Stimulated activated CD4-positive, alpha-beta T cell treated with anti-CD3 and anti-CD28 coated beads, Interleukin-4, amount 100 ng/mL, for 4 hours (primary cell): ENCODE results near the gene SLC26A2.
"Not testable (repeated sequence)": the region's sequence is repeated elsewhere in the genome, so short reads cannot be mapped to it uniquely, and the experiment has no call there.

Experiments used
- DNase-seq, 2 experiments: peaks; one replicate each; pipeline ENCODE4 v3.0.0-alpha.2; 2020

The SLC26A2 gene

DNA sequence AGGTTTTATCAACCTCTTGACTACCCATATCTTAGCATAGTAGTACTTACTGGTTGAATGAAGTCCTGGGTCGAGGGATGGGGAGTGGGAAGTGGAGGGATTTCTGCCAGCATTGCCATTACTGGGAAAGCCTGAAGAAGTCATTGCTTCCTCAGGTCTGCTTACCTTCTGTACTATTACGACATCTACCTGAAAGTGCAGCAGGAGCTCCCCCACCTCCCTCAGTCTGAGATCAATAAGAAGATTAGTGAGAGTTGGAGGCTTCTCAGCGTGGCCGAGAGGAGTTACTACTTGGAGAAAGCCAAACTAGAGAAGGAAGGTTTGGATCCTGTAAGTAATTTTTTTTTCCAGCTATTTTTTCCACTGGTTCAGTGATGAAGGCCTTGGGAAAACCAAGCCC is 45.8 kb downstream of the SLC26A2 start:
- no peak for DNase-seq

DNA sequence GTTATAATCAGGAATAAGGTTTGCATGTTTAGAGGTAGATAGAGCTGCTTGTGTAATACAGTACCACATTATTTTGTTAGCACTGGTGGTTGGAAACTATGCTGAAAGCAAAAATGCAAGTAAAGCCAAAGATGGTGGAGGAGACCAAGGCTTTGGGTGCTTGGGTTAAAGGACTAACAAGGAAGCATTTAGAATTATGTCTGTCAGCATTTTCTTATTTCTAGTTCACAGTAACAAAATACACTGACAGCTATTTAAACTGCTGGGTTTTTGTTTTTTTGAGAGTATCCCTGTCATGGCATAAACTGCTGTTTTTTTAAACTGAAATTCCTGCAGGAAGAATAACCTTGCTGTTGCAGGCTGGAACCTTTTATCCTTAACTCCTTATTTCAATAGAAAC is 46.5 kb downstream of the SLC26A2 start:
- no peak for DNase-seq

DNA sequence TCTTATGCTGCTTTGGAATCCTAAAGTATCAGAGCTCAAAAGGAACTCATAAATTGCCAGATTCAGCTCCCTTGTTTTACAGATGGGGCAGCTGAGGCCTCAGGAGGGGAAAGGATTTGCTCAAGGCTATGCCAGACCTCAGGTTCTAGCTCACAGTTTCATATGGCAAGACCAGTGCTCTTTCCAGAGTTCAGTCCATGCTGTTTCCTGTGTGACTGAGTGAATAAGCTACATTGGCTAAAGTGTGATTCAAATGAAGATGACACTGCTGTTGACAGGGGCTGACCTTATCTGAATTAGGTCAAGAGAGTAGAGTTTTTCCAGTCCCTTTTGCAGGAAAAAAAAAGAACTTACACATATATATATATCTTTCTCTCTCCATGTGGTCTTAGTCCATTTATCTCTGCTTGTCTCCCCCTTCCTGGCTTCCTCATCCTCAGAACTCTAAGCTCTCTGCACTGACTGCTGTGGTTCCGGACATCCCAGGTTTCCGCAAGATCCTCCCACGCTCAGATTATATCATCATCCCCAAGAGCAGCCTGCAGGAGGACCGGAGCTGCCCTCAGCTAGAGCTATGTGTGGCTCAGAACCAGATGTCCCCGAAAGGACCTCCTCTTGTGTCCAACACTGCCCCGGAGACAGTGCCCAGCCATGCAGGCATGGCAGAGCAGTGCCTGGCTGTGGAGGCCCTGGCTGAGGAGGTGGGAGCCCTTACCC is 49.3 kb downstream of the SLC26A2 start:
- no peak for DNase-seq

DNA sequence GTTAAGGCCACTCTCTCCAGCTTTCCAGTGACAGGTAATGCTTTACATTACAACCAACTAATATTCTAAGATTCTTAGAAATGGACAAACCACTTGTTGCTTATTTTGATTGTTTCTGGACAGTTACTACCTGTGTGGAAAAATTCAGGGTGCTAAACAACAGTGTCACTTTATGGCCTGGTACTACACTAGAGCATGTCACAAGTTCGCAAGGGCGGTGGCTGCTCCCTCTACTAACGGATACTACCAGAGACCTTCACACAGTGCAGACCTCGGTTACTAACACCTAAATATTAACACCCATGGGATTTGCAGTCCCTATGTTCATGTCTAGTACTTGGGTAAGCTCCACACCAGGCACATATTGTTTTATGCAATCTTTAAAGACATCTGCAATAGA is 53.4 kb downstream of the SLC26A2 start:
- DNase-seq = no peak

DNA sequence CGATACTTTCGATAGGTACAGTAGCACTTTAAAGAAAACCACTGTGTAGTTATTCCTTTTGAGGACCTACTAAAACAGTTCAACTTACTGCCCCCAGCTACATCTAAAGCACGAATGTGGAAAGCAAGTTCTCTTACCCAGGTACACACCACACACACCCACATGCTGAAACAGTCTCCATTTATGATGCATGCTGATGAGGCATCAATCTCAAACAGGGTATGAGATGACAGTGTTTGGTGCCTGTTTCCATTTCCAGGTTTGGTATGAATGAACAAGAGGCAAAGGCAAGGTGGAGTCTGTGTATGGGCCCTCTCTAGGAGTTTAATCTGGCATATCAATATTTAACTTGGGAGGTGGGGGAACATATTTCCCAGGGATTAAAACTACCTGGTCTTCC is 53.9 kb downstream of the SLC26A2 start:
- no peak for DNase-seq

DNA sequence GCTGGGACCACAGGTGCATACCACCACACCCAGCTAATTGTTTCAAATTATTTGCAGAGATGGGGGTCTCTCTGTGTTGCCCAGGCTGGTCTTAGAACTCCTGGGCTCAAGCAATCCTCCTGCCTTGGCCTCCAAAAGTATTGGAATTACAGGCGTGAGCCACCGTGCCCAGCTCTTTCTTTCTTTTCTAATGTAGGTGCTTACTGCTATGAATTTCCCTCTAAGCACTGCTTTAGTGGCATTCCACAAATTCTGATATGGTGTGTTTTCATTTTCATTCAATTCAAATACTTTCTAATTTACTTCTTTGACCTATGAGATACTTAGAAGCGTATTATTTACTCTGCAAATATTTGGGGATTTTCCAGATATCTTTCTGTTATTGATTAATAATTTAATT is 54.9 kb downstream of the SLC26A2 start:
- no peak for DNase-seq

DNA sequence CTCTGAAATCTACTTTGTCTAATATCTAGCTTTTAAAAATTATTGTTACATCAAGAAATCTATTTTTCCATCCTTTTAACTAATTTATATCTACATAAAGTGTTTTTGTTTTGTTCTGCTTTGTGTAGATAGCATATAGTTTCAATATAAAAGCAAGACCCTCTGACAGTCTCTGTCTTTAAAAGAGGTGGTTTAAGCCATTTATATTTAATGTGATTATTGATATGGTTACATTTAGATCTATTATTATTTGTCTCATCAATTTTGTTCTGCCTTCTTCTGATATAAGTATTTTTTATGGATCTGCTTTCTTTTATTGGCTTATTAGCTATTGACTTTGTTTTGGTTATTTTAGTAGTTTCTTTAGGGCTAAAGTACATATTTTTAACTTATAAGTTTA is 56.0 kb downstream of the SLC26A2 start:
- DNase-seq = no peak

DNA sequence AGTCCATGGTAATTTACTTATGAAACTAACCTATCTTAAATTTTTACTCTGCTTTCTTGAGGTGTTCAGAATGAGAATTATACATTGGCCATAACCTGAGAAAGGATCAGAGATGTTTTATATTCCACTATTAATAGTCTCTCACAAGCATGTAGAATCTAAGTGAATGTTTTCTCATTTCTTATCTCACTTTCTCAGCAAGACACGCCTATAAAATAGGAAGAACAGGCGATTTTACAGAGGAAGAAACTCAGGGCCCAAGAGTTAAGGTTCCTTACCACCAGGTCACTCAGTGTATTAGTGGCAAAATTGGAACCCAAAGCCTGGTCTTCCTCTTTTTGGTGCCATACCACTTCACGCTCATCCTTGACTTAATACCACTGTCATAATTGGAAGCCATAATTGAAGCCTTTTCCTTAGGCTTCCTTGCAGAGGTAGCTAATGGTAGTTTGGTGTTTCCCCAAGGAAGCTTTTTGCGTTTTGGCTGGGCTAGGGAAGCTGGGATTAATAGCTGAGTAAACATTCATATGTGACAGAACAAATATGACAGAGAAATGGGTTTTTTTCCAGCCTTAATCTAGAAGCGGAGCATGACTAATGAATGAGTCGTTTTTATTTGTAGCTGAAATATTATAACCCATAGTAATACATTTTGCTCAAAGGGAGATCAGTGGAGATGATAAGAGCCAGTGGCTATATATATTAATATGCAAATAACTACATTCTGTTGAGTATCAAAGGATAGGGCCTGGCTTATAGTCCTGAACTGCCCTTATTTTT is 56.9 kb downstream of the SLC26A2 start:
- DNase-seq = no peak

DNA sequence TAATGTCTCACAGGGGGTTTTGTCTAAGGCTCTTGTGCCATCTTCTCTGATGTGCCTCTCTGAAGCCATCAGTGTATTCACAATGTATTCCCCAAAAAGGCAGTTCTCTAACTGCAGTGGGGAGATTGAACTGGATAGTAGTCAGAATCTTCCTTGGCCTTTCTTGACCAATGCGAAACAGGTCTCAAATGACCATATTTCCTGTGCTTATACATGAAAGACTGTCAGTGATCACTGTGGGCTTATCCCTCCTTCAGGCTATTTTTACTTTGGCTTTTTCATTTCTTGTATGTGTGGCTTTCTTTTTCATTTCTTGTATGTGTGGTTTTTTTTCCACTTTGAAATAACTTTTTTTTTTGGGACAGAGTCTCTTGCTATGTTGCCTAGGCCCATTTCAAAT is 59.7 kb downstream of the SLC26A2 start:
- no peak for DNase-seq

DNA sequence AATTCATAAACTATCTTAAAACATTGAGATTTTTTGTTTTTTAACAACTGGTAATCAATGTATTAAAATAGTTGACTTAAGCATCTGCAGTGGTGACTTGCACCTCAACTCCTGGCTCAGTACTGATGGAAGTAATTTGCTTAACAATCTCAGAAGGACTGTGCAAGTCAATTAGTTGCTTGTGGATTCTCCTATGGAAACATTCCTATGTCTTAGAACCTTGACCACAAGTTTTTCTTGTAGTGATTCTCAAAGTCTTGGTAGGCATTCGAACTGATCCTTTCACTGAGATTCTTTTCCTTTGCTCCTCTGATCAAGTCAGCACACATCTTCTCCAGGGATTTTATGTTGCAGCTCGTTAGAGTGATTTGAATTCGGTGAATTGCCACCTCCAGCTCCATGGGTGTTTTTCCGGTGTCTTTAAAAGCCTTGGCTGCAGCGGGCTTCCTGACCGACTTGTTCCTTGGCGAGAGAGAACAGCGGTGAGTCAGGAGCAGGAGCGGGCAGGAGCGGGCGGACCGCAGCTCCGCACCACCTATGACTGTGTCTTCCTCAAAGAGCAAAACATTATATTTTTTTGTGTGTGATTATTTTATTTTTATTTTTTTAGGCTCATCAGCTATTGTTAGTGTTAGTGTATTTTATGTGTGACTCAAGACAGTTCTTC is 61.1 kb downstream of the SLC26A2 start:
- DNase-seq = no peak

DNA sequence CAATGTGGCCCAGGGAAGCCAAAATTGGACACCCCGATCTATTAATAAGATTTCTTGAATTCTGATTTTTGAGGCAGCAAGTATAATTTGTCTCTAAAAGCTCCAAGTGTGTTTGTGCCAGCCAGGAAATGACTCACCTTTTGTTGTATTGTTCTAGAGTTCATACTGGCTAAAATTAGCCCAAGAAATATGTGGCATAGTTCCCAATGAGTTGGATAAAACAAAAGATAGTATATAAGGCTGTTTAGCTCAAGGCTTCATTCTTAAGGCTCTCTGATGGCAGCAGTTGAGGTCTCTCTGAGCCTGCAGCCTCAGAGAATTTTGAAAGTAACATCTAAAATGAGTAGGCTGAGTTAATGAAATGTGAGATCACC is 61.6 kb downstream of the SLC26A2 start:
- no peak for DNase-seq

DNA sequence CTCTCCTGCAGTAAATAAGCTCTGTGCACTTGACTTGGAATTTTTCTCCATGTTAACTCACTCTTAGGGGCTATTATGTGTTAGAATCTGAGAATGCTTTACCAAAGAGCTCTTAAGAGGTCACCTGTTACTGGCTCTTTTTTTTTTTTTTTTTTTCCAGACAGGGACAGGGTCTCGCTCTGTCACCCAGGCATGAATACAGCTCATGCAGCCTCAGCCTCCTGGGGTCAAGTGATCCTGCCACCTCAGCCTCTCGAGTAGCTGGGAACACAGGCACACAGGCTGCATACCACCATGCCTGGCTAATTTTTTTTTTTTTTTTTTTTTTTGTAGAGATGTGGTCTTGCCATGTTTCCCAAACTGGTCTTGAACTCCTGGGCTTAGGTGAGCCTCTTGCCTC is 62.1 kb downstream of the SLC26A2 start:
- no peak for DNase-seq

DNA sequence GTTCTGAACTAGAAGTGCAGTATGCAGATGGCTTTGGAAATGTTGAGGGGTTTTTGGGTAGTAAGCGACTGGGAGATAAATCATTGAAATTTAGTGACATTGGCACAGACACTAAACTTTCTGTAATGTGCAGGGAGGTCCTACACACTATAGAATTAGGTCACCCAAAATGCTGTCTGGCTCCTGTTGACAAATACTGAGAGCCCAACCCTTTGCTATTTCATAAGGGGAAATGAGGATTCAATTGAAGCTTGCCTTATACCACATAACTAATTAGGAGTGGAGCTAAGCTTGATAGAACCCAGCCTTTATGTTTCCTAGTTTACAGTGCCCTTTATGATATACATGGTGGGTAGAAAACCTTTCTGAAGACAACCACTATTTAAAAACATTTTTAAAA is 62.6 kb downstream of the SLC26A2 start:
- DNase-seq = no peak

DNA sequence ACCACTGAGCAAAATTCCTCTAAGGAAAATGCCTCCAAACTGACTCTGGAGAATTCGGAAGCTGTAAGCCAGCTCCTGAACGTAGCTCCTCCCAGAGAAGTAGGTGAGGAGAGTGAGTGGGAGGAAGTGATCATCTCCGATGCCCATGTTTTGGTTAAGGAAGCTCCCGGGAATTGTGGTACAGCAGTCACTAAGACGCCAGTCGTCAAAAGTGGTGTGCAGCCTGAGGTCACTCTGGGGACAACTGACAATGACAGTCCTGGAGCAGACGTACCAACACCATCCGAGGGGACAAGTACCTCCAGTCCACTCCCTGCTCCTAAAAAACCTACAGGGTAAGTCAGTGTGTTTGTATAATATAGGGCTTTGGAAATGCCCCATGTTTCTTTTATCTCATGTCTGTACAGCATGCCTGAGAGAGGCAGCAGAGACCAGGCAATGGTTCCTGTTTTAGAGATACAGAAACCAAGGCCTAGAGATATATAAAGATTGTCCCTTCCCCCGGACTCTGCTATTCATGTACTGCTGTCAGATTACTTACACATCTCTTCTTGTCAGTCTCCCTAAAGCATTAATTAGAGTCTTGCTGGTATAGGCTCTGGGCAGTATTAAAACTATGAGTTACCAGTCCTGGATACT is 63.9 kb downstream of the SLC26A2 start:
- DNase-seq = no peak

DNA sequence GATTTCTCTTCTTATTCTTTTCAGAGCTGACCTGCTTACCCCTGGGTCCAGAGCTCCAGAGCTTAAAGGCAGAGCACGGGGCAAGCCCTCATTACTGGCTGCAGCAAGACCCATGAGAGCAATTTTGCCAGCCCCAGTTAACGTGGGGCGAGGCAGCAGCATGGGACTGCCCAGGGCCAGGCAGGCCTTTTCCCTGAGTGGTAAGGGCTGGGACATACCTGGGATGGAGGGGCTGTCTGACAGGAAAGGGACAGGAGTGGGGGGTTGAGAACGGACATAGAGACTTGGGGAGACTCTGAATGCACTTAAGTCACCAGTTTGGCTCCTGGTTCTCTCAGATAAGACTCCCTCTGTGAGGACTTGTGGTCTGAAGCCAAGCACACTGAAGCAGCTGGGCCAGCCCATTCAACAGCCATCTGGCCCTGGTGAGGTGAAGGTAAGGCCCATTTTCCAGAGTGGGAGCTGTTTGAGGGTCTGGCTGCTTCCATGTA is 66.2 kb downstream of the SLC26A2 start:
- no peak for DNase-seq

DNA sequence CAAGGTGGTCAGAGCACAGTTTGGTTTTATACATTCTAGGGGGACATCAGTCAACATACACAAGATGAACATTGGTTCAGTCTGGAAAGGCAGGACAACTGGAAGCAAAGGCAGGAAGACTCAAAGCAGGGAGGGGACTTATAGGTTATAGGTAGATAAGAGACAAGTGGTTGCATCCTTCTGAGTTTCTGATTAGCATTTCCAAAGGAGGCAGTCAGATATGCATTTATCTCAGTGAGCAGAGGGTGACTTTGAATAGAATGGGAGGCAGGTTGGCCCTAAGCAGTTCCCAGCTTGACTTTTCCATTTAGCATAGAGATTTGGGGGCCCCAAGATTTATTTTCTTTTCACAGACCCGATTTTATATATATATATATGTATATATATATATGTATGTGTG is 67.5 kb downstream of the SLC26A2 start:
- DNase-seq = not testable (repeated sequence)

DNA sequence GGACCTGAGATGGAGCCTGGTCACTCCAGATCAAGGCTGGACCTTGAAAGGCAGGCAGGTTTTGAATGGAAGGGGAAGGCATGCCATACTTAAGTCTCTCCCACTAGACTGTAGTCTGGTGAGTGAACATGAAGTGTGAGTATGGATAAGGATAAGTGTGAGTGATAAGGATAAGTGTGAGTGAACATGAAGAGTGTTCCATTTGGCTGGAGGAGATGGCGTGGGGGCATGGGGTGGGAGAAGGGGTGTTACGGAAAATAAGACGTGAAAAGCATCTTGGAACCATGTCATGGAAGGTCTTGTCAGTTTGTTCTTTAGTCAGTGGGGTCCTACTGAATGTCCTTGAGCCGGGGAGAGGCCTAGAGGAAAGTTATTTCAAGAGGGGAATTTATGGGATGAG is 72.8 kb downstream of the SLC26A2 start:
- no peak for DNase-seq

DNA sequence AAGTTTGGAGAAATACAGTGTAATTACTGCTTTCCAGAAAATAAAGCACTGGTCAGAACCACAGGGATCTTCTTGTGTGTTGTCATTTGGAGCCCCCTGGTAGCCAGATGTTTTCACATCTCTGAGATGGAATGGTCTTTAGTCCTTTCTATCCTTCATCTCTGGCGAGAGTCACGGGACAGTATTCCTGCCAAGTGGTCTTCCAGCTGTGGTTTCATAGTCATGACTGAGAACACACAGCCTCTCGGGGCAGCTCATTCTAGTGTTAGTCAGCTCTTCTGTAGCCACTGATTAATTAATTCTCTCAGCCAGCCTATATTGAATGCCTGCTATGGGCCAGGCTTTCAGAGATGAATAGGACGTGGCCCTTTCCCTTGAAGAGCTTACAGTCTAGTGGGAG is 74.1 kb downstream of the SLC26A2 start:
- no peak for DNase-seq

DNA sequence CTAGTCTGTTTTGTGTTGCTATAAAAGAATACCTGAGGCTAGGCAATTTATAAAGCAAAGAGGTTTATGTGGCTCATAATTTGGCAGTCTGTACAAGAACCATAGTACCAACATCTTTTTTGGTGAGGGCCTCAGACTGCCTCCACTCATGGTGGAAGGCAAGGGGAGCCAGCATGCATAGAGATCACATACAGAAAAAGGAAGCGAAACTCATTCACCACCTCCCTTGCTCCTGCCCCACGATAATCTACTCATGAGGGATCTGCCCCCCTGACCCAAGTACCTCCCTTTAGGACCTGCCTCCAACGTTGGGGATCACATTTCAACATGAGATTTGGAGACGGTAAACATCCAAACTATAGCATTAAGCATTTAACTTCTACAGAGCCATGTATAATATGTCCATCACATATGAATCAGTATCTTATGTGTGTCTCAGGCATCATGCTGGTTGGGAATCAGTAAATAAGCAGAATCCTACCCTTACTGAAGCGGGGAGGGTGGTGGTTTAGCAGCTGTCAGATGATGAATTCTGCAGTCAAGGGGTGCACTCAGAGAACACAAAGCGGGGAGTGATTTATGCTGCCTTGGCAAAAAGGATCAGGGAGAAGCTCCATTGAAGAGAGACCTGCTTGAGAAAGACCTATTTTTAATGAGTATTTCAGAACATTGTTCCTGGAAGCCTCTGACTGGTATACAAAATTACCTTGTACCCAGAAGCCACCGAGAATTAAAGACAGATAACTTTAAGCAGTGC is 74.8 kb downstream of the SLC26A2 start:
- DNase-seq = no peak

DNA sequence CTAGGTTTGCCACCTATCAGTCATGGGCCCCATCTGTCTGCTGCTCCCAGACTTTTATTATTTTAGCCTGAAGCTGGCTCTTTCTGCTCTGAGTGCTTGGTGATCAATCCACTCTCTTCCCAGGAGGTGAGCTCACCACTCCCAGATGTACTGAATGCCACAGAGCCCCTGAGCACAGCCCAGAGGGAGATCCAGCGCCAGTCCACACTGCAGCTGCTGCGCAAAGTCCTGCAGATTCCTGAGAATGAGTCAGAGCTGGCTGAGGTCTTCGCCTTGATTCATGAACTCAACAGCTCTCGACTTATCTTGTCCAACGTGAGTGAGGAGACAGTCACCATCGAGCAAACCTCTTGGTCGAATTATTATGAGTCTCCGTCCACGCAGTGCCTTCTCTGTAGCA is 76.0 kb downstream of the SLC26A2 start:
- no peak for DNase-seq
